Measurements from ENCODE around the gene WRNIP1.

DNA sequence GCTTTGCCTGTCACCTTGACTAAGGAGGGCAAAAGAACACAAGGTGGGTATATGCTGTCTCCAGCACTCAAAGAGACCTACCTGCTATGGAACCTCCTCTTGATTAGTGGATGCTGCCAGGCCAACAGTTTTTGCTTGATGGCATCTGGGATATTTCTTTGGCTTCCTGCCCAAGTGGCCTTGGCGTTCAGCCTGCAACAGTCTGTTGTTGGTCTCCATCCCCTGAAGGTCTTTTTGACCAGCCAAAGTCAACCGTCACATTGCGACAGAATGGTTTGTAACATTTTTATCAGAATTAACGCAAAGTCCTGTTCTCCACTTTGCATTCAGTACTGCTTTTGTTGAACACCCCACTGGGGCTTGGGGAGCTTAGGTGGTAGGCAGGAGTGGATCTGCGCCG is 39.3 kb downstream of the WRNIP1 start:
- TF ChIP-seq, protein P1, sequence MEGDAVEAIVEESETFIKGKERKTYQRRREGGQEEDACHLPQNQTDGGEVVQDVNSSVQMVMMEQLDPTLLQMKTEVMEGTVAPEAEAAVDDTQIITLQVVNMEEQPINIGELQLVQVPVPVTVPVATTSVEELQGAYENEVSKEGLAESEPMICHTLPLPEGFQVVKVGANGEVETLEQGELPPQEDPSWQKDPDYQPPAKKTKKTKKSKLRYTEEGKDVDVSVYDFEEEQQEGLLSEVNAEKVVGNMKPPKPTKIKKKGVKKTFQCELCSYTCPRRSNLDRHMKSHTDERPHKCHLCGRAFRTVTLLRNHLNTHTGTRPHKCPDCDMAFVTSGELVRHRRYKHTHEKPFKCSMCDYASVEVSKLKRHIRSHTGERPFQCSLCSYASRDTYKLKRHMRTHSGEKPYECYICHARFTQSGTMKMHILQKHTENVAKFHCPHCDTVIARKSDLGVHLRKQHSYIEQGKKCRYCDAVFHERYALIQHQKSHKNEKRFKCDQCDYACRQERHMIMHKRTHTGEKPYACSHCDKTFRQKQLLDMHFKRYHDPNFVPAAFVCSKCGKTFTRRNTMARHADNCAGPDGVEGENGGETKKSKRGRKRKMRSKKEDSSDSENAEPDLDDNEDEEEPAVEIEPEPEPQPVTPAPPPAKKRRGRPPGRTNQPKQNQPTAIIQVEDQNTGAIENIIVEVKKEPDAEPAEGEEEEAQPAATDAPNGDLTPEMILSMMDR (IDR thresholded peaks at IDR 0.05), result no peak
- no peak for TF ChIP-seq POLR2A (IDR thresholded peaks at IDR 0.05)

Measured in uterus (tissue), 2 donors.